ENCODE results near the gene KCNAB1.

- TF ChIP-seq POLR2AphosphoS5 (IDR thresholded peaks at IDR 0.05; ENCODE audit: low read depth, low read length) (no peak), SP1 (IDR thresholded peaks at IDR 0.05; ENCODE audit: low read depth) (no peak), CTCF (IDR thresholded peaks at IDR 0.05 in 2 of 3, conservative IDR thresholded peaks at IDR 0.05 in 1 of 3; ENCODE audit: borderline replicate concordance in 1 of 3, insufficient read depth in 1 of 3, low read depth in 2 of 3, low read length in 2 of 3) (no peak), POLR2A (IDR thresholded peaks at IDR 0.05; ENCODE audit: borderline replicate concordance, extremely low read depth, insufficient read depth, insufficient read length) (no peak), RAD21 (IDR thresholded peaks at IDR 0.05; ENCODE audit: low read depth) (no peak), EGR1 (IDR thresholded peaks at IDR 0.05; ENCODE audit: low read depth) (no peak), ZFX (IDR thresholded peaks at IDR 0.05) (no peak), MAX (IDR thresholded peaks at IDR 0.05) (no peak), SIN3A (IDR thresholded peaks at IDR 0.05; ENCODE audit: low read depth) (no peak), CEBPB (IDR thresholded peaks at IDR 0.05; ENCODE audit: low read depth) (no peak), CBX3 (IDR thresholded peaks at IDR 0.05; ENCODE audit: low read depth) (no peak), EZH2 (IDR thresholded peaks at IDR 0.05) (no peak)
- TF ChIP-seq, protein P1, sequence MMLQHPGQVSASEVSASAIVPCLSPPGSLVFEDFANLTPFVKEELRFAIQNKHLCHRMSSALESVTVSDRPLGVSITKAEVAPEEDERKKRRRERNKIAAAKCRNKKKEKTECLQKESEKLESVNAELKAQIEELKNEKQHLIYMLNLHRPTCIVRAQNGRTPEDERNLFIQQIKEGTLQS (IDR thresholded peaks at IDR 0.05) = no peak
- TF ChIP-seq, protein P2, sequence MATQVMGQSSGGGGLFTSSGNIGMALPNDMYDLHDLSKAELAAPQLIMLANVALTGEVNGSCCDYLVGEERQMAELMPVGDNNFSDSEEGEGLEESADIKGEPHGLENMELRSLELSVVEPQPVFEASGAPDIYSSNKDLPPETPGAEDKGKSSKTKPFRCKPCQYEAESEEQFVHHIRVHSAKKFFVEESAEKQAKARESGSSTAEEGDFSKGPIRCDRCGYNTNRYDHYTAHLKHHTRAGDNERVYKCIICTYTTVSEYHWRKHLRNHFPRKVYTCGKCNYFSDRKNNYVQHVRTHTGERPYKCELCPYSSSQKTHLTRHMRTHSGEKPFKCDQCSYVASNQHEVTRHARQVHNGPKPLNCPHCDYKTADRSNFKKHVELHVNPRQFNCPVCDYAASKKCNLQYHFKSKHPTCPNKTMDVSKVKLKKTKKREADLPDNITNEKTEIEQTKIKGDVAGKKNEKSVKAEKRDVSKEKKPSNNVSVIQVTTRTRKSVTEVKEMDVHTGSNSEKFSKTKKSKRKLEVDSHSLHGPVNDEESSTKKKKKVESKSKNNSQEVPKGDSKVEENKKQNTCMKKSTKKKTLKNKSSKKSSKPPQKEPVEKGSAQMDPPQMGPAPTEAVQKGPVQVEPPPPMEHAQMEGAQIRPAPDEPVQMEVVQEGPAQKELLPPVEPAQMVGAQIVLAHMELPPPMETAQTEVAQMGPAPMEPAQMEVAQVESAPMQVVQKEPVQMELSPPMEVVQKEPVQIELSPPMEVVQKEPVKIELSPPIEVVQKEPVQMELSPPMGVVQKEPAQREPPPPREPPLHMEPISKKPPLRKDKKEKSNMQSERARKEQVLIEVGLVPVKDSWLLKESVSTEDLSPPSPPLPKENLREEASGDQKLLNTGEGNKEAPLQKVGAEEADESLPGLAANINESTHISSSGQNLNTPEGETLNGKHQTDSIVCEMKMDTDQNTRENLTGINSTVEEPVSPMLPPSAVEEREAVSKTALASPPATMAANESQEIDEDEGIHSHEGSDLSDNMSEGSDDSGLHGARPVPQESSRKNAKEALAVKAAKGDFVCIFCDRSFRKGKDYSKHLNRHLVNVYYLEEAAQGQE (IDR thresholded peaks at IDR 0.05; ENCODE audit: low read depth) = no peak
Observed at GRCh38 chr3:156120528-156121251, at the start of gene KCNAB1.

All from HCT116 (cell line).